GM19324 (cell line): ENCODE data around the gene DDX5.

Source experiments
- ATAC-seq: cut with Tn5 transposase; IDR thresholded peaks from one replicate; pipeline ENCODE4 v1.9.1; 2021; ENCODE audit warnings: mild to moderate bottlenecking, moderate library complexity; ENCODE audit not compliant: unreplicated experiment, low FRiP score

Gene DDX5

DNA sequence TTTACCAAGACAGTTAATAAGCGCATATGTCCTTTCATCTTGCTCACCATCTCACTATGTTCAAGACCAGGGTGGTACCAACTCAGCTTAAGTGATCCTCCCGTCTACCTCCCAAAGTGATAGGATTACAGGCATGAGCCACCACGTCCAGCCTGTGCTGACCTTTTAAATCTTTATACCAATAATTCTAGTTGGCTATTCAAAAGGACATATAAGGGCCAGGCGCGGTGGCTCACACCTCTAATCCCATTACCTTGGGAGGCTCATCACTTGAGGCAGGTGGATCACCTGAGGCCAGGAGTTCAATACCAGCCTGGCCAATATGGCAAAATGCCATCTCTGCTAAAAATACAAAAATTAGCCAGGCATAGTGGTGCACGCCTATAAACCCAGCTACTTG lies 3.1 kb upstream of the DDX5 start:
- ATAC-seq = no peak

DNA sequence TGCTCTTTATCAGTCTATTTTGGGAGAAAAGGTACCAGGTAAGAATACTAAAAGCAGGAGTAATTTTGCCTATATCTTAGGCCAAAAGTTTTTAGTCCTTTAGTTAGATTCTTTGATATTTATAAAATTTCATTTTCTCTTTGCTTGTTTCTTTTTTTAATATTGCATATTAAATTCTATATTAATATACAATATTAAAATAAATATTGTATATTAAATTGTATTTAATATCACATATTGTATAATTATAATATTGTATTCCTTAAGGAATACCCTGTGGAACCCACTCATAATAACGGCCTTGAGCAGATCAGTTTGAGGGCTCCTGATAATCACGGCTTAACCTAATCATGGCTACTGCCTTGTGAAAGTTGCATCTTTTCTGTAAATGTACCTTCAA lies 2.6 kb upstream of the DDX5 start:
- no peak for ATAC-seq

DNA sequence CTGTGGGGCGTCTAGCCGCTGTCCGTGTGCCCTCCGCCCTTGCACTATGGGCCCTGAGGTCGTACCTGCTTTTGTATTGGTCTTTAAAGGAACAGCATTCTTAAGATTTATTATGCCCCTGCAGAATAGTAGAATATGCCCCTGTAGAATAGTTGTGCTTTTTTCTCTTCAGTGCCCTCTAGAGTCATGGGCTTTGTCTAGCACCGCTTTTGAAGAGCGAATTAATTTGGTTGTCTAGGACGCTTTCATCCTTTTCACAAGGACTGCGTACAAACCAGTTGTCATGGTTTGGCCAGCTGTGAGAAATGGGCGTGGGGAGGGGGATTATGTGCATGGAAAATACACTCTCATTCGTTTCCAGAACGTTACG lies 1.3 kb upstream of the DDX5 start:
- ATAC-seq = peak; percentile 7

DNA sequence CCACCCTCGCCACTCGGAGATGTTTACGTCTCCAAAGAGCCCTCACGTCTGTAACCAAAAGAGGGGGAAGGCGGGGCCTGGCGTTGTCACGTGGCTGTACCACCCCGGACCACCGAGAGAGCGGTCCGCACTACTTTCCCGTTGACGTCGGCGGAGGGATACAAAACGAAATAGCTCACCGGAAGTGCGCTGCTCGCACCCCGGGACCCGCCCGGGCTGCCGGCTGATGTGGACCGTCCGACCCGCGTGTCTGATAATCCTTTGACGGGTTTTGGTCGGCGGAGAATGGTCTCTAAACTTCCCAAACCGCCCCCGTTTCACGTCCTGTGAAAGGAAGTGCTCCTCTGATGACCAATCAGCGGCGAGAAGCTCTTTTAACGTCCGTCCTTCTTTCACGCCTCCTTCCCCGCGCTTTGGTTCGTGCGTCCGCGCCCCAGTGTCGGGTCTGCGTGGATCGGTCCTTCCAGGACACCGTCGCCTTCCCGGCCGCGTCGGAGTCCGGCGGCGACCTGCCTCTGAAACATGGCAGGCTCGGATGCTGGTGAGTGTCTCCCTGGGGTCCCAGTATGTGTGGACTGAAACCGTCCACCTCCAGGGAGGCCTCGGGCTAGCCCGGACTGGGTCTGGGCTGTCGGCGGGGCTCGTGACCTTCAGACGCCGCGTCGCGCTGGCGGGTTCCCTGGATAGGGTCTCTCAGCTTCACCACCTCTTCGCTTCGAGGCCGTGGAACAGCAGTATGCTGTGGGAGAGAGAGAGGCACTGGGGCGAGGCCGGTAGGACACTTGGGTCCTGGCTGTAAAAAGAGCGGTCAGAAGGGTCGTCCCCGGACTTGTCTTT lies 705 bp upstream of the DDX5 start, which contains the start of gene CEP95:
CEP95 (plus strand) TSS at position 402 of the 837 bp plus-strand sequence; CDS start at position 523, 121 bp downstream.
- ATAC-seq = peak; percentile 74

DNA sequence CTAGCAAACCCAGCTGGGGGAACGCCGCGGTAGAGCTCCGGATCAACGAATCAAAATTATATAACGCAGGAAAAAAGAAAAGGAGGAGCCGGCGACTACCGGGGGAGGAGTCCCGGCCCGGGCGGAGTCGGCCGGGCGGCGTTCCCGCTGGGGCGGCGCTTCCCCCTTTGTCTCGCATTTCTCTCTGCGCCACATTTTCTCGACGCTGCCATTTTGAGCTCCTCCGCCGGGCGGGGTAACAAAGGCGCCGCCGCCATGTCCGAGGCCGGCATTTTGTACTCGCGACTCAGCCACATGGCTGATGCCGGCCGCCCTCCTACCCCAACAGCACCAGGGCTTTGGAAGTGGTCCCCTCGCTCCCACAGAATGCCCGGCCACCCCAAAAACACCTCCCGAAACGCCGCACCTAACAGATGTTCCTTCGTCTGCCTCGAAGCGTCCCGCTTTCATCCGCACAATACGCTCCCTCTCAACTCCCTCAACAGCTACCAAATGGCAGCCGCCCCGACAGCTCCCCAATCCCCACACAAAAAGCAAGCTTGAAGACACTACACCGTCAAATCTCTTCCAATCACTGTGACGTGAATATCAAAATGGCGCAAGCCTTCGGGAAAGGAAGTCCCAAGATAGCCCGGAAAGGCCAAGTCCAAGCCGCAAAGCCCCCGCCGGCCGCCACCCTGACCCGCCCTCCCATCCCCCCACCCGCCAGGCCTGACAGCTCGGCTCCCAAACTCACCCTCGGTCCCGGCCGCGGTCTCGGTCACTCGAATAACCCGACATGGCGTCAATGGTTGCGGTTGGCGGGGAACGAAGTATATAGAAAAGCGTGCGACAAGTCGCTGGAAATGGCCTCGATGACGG lies 519 bp downstream of the DDX5 start:
- no peak for ATAC-seq

DNA sequence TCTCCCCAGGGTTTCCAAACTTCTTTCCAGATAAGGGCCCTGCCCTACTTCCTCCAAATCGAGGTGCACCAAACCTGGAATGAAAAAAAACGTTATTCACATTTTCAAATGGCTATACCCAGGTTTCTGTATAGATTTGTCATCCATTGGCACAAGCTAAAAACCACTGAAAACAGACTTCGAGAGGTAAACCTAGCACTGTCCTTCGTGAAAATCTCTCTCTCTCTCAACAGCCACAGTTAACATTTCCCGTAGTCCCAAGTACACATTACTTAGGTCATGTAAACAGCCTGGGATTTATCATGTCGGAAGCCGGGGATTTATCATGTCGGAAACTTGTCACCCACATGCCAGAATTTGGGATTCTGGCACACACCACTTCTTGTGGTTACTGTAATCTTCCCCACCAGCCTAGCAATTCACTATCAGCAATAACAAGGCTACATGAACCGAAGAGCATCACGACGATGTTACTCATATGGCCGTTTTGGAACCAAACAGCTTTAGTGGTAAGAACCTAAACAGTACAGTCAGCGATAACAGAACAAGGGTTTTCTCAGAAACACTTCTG lies 1.2 kb downstream of the DDX5 start:
- ATAC-seq = no peak

DNA sequence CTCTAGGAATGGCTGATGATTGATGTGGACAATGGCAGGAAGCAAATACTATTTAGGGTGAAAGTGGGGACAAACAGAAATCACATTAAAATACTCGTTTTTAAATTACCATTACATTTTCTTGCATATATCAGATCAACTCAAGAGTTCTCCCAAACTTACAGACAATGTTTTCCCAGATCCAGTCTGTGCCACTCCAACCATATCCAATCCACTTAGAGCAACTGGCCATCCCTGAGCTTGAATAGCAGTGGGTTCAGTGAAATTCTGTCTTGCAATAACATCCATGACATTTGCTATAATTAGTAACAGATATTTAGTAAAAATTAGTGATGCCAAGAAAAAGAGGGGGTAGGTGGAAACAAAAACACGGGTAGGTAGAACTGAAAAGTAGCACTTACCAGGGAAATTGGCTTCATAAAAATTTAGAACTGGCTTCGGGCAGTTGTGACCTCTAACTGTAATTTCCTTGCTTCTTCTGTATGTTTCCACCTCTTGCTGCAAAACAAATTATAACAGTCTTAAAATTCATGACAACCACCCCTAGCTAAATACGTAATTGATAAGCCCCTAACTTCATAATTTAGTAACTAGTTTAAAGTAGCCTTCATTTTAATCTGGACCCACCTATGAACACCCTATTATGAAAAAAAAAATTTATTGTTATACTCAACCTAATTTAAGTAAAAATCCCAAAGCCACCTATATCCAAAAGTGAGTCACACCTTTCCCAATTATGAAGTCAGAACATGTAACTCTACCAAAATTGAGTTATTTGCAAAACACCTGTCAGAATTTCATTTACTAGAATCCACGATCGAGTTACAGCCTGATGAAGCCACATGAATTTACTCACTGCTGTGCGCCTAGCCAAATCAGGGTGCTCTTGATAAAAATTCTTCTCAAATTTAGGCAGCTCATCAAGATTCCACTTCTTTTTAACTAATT lies 2.0 kb downstream of the DDX5 start:
- ATAC-seq = no peak

DNA sequence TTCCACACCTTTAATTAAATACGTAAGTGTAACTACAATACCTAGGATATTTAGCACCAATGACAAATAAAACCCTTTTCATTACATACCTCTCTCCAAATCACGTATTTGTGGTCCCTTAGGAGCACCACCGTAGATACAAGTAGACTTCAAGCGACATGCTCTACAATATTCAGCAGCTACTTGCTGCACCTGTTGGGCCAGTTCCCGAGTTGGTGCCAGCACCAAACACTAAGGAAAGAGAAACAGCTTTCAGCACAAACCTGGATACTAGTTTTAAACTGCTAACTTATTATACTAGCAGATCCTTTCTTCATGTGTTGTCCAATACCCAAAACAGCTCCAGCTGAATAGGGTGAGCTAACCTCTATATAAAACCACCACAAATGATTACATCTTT lies 2.7 kb downstream of the DDX5 start:
- no peak for ATAC-seq

DNA sequence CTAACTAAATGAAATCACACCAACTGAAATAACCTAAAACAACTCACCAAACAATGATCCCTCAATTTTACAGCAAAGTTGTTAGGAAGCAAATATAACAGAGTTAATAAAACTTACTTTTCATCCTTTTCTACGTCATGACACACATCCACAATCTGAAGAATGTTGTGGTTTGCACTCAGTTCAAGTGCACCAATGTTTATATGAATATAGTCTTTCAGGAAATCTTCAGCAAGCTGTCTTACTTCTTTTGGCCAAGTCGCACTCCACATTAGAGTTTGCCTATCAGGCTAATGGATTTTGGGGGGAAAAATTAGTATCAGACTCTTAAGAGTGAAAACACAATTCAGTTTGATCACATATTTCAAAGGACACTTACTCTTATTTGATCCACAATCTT lies 3.3 kb downstream of the DDX5 start:
- no peak for ATAC-seq

DNA sequence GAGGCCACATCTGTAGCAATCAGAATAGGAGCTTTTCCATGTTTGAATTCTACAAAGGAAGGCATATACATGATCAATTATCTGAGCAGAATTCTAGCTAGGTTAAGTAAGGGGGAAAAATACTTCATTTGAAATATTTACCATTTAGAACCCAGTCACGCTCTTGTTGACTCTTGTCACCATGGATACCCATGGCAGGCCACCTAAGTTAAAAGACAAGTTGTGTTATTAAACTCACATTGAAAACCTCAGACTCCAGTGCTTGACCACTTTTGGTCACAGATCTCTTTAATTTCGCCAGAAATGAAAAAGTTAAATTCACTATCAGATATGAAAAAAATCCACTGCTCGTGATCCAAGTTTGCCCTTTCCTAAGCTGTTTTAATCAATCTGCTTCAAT lies 4.1 kb downstream of the DDX5 start:
- ATAC-seq = no peak

DNA sequence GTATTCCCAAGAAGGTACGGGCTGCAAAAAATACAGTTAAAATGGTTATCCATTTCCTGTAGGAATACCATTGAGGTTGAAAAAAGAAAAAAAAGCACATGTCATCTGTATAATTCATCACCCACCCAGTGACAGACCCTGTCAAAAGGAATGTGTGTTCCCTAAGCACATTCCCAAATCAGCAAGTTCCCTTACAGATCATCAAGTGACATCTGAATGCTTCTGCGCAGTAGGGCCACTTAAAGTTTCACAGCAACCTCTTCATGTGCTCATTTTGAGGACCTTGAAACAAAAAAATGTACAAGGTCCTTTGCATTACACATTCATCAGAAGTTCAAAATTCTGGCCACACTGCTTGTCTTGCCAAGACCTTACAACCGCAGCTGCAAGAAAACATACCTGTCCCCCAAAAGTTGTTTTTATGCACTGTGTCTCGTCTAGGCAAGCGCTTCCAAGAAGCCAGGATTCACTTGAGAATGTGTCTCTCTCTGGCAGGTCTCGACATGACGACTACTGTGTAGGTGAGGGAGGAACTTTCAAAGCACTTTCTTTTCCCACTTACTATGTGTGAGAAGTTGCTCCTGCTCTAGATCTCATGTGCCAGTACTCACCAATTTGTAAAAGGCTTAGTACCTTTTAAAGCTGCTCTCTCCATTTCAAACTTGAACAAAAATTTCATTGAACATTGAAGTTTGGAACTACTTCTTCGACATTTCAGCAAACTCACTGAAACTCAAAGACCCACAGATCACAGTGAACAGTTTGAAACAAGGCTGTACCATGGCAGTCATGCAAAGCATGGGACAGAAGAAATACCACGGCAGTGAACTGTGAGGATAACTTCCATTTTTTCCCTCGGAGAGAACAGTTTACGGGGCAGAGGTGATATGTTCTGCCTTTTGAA lies 5.0 kb downstream of the DDX5 start:
- no peak for ATAC-seq

DNA sequence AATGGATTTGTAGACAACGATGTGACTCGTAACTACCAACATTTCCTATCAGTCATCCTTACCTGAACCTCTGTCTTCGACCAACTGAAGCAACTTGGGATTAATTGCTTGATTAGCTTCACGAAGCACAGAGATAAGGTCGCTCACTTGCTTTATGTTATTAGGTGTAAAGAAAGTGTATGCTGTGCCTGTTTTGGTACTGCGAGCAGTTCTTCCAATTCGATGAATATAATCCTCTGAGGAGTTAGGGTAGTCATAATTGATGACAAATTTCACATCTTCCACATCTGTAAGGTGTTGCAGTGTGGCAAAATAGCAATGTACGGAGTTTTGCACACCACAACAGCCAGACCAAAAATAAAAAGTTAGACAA lies 5.6 kb downstream of the DDX5 start:
- ATAC-seq = no peak

DNA sequence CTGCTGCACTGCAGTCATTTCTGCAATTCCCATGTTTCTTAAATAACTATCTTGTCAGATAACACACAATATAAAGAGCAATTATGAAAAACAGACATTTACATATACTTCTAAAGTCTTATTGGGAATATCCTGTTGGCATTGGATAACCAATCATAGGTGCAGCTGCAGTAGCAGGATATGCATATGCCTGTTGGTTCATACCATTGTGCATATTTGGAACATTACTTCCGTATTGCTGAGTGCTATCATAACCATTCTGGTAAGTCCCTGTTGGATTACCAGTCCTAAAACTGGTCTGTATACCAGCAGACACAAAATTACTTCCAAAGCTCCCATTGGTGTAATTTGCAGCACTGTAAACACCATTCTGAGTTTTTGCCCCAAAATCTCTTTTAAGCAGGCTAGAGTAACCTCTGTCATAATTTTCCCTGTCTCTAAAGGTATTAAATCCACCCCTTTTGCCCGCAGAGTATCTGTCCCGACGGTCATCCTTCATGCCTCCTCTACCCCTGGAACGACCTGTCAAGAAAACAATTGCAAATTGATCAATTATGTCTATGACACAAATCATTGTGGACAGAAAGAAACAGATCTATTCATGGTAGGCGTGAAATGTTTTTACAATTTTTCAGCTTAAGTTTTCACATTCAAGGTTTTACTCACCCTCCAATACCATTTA lies 6.1 kb downstream of the DDX5 start:
- ATAC-seq = no peak

DNA sequence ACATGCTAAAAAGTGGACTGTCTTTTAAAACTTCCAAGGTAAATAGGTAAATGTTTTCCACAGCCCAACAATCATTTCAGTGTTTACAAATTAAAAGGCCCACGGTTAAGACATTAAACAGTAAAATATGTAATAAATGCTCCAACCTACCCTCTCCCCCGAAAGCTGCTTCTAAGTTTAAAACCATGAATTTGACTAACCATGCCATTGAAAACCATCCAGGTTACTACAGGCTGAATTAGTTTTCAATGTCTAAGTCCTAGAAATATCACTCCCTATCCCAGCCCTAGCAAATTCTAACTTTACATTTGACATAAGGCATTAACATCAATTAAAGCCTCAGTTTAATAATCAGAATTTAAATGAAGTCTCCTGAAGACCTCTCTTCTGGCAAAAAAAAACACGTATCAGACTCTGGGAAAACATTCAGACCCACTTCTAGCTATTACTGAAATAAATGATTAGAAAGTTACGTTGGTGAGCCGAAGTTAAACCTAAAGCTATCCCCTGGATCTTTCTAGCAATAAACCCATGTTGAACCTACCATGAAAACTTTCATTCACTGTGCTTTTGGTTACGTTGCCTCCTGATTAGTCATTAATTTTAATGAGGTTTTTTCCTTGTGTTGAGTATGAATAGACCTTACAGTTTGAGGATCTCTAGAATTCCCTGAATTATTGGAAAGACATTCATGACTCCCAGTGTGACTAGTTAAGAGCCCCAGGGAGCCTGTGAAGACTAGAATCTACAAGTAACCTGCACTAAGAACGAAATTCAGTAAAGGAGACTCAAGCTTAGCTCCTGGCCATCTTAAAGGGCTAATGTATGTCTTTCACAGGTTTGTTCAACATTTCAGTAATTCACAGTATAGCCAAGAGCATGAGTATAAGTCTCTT lies 7.5 kb downstream of the DDX5 start:
- ATAC-seq = no peak

DNA sequence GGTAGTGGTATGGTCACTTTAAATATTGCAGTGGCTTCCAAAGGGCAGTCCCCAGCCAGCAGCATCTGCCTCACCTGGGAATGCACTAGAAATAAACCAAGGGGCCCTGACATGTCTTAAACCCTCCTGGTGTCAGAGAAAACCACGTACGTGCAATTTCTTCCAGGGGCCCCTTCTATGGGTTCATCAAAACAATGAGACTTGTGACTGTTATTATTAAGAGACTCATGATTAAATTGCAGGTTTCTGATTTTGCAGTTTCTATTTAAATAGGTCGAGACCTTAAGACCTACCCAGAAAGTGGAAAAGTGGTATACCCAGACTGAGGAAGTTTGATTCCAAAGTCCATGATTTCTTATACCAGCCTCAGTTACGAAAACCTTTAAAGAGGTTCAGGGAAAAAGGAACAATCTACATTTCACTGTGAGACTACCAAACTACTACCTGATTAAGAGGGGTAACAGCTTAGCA lies 8.5 kb downstream of the DDX5 start:
- no peak for ATAC-seq

DNA sequence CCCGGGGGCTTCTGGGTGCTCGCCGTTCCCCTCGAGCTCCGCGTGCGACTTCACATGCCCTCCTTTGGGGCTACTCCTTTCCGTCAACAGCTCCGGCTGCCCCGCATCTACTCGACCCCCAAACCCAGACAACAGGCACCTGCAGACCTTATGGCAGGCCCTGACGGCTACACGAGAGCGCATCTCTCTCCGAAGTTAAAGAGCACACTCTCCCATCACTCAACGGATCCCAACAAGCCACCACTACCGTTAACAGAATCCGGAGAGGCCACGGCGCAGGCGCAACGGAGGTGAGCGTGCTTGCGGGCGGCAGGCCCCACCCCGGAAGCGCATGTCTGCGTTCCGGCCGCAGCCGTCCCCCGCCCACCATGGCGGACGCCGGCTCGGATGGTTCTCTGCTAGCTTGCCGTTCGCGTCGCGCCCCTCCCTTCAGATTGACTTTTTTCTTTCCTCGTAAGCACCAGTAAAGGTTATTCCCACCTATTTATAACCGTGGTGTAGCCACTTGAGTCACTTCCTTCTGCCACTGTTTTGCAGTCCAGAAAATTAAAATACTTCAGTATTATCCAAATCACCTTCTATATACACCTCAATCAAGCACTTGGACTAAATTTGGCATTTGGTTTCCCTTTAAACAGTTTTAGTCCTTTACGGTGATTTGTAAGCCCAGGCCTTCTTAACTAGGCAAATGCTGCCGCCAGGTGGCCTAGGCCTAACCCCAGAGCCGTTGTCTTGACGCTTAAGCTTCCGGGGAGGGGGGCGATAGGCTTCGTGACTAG lies 9.1 kb downstream of the DDX5 start, which contains the start of gene POLG2:
POLG2 (minus strand) TSS at position 269 of the 779 bp plus-strand sequence; CDS start at position 183, 86 bp downstream.
- peak; percentile 88 for ATAC-seq

DNA sequence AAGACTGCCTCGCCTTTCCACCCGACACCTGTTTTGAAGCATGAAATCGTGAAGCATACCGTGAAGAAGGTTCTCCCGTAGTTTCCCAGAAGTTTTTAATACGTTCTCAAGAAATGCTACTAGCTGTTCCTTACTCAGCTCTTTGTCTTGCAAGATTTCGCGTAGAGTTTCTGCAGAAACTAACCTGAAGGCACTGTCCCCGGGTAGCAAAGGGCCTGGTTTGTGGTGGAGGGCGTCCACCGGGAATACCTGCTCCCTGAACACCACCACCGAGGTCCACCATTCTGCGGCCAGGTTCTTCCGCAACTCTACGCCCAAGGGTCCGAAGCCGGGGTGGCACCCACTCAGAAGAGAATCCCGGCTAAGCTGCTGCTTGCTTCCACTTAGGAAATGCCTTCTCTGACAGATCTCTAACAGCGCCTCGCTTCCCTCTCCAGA lies 9.7 kb downstream of the DDX5 start:
- peak; percentile 25 for ATAC-seq
